ENCODE data around the gene ASB10. TPM values are rescaled to one million over a fixed set of nuclear protein-coding genes. Genes with fewer than 3 reads are reported as not detected.

The ASB10 gene
- total RNA-seq, 1 donor from 2014 or later, result not detected

- H3K27me3 ChIP-seq (ENCODE audit: control insufficient read depth, insufficient read depth, low read length), result peaks cover 34% of the 10 kb centered on the region
- H3K36me3 ChIP-seq (ENCODE audit: control insufficient read depth, insufficient read depth, low read length), result no peaks in the 10 kb centered on the region
- DNase-seq (ENCODE audit: low read depth), result no peak
- H3K4me3 ChIP-seq (ENCODE audit: low read depth, low read length), result no peak overlapping the region
- TF ChIP-seq CTCF (IDR thresholded peaks at IDR 0.05; ENCODE audit: insufficient read depth, low read length, poor library complexity, severe bottlenecking), result no peak
These were observed 36.7 kb downstream of the ASB10 start for GRCh38 chr7:151150388-151150787.

- no peak for TF ChIP-seq CTCF (IDR thresholded peaks at IDR 0.05; ENCODE audit: insufficient read depth, low read length, poor library complexity, severe bottlenecking)
- Histone ChIP-seq H3K27me3 (ENCODE audit: control insufficient read depth, insufficient read depth, low read length) (peaks cover 31% of the 10 kb centered on the region), H3K36me3 (ENCODE audit: control insufficient read depth, insufficient read depth, low read length) (no peaks in the 10 kb centered on the region), H3K4me3 (ENCODE audit: low read depth, low read length) (no peak overlapping the region)
- DNase-seq (ENCODE audit: low read depth), result no peak
These were observed 38.5 kb downstream of the ASB10 start for GRCh38 chr7:151148319-151149259.

GRCh38 chr7:151146761-151147160 is 40.3 kb downstream of the ASB10 start:
- no peak overlapping the region for H3K4me3 ChIP-seq (ENCODE audit: low read depth, low read length)
- H3K36me3 ChIP-seq (ENCODE audit: control insufficient read depth, insufficient read depth, low read length), result peaks cover 1% of the 10 kb centered on the region
- peaks cover 25% of the 10 kb centered on the region for H3K27me3 ChIP-seq (ENCODE audit: control insufficient read depth, insufficient read depth, low read length)
- TF ChIP-seq CTCF (IDR thresholded peaks at IDR 0.05; ENCODE audit: insufficient read depth, low read length, poor library complexity, severe bottlenecking), result no peak
- no peak for DNase-seq (ENCODE audit: low read depth)

DNA sequence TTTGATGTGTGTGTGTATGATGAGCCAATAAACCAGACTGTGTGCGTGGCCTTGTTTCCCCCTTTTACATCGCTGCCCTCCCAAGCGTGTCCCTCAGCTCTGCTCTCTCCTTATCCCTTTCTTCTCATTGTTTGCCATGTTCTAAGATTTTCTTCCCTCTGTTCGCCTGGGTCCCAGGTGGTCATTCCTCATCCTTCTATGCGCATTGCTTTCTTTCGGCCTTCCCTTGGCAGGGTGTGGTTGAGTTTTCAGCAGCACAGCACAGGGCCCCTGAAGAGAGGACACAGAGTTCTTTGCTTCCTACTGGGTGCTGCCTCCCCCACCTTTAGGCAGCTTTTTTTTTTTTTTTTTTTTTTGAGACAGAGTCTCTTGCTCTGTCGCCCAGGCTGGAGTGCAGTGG is 42.7 kb downstream of the ASB10 start:
- peaks cover 14% of the 10 kb centered on the region for H3K27me3 ChIP-seq (ENCODE audit: control insufficient read depth, insufficient read depth, low read length)
- DNase-seq (ENCODE audit: low read depth), result no peak
- H3K4me3 ChIP-seq (ENCODE audit: low read depth, low read length), result no peak overlapping the region
- H3K36me3 ChIP-seq (ENCODE audit: control insufficient read depth, insufficient read depth, low read length), result peaks cover 1% of the 10 kb centered on the region
- TF ChIP-seq CTCF (IDR thresholded peaks at IDR 0.05; ENCODE audit: insufficient read depth, low read length, poor library complexity, severe bottlenecking), result no peak

DNA sequence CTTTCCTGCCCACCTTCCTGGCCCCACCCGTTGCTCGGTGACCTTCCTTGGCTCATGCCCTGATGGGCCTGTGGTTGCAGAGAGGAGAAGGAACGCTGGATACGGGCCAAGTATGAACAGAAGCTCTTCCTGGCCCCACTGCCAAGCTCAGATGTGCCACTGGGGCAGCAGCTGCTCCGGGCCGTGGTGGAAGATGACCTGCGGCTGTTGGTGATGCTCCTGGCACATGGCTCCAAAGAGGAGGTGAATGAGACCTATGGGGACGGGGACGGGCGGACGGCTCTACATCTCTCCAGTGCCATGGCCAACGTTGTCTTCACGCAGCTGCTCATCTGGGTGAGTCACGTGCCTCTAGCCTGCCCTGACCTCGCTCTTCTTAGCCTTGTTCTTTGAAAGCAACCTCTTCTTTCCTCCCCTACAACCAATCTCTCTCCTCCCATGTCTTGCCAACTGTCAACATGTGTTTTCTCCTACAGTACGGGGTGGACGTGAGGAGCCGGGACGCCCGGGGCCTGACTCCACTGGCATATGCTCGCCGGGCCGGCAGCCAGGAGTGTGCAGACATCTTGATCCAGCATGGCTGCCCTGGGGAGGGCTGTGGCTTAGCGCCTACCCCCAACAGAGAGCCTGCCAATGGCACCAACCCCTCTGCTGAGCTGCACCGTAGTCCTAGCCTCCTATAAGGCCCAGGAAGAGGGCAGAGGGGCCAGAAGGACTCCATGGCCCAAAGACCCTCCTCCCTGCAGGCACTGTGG is 43.6 kb downstream of the ASB10 start:
- no peak for TF ChIP-seq CTCF (IDR thresholded peaks at IDR 0.05; ENCODE audit: insufficient read depth, low read length, poor library complexity, severe bottlenecking)
- H3K36me3 ChIP-seq (ENCODE audit: control insufficient read depth, insufficient read depth, low read length), result peaks cover 1% of the 10 kb centered on the region
- H3K27me3 ChIP-seq (ENCODE audit: control insufficient read depth, insufficient read depth, low read length), result peaks cover 5% of the 10 kb centered on the region
- no peak for DNase-seq (ENCODE audit: low read depth)
- no peak overlapping the region for H3K4me3 ChIP-seq (ENCODE audit: low read depth, low read length)
